ENCODE results near the gene SHC1.

- TF ChIP-seq CTCF (conservative IDR thresholded peaks at IDR 0.05 in 1 of 2, IDR thresholded peaks at IDR 0.05 in 1 of 2; ENCODE audit: extremely low read depth in 1 of 2, insufficient read depth in 1 of 2, low read depth in 1 of 2, low read length in 2 of 2), result no peak
- TF ChIP-seq EZH2 (IDR thresholded peaks at IDR 0.05; ENCODE audit: borderline replicate concordance, low read length), result no peak
Observed at GRCh38 chr1:155016231-155016831, 45.8 kb upstream of the SHC1 start.

Measured in mammary epithelial cell (primary cell).